Stimulated activated CD8-positive, alpha-beta memory T cell treated with anti-CD3 and anti-CD28 coated beads, Interleukin-12 subunit alpha, Interleukin-12 subunit beta, amount 100 ng/mL, for 24 hours (primary cell): ENCODE data around the gene NLN.
"Not testable (repeated sequence)": the region's sequence is repeated elsewhere in the genome, so short reads cannot be mapped to it uniquely, and the experiment has no call there.

ENCODE experiments used
- DNase-seq: peaks from one replicate; pipeline ENCODE4 v3.0.0-alpha.2; 2020; ENCODE audit errors: extremely low read depth

NLN gene

DNA sequence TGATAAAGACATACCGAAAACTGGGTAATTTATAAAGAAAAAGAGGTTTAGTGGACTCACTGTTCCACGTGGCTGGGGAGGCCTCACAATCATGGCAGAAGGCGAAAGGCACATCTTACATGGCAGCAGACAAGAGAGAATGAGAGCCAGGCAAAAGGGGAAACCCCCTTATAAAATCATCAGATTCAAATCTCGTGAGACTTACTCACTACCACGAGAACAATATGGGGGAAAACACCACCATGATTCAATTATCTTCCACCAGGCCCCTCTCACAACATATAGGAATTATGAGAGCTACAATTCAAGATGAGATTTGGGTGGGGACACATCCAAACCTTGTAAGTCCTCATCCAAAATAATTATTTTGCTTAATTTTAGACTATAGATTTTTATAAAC, 149.8 kb downstream of the NLN start:
- DNase-seq = not testable (repeated sequence)

DNA sequence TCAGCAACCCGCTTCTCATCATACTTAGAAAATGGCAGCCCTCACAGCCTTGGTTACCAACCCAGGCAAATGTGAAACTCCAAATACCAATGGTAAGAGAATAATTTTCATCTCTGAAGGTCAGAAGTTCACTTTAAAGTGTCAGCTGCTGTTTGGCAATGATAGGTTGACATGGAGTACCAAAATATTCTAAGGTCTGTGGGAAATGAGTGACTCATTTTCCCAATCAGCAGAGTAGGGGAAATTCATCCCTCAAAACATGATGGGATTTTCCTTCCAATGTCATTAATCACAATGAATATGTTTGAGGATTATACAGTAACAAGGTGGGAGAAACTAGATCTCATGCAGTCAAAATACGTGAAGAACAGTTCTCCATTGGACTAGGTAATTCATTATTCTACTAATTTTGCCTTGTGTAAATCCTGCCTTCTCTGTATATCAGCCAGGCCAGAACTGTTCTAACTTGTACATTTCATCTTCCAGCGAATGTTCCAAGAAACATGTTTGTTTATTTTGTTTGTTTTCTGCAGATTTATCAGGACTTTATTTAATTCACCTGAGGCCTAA, 151.3 kb downstream of the NLN start:
- DNase-seq = no peak

DNA sequence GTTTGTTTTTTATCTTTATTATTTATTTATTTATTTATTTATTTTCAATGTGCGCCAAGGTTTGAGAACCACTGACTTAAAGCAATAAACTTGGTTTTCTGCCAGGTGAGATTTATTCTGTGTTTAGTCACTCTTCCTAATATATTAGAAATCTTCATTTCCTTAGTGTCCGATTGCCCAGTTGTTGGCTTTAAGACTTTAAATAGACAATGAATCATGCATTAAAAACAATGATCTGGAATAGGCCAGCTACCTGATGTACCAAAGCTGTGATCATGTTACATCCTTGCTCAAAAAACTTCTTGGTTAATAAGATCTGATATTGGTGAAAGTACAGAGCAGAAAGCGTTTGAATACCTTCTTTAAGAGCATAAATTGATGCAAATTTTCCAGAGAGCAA, 152.2 kb downstream of the NLN start:
- DNase-seq = no peak

DNA sequence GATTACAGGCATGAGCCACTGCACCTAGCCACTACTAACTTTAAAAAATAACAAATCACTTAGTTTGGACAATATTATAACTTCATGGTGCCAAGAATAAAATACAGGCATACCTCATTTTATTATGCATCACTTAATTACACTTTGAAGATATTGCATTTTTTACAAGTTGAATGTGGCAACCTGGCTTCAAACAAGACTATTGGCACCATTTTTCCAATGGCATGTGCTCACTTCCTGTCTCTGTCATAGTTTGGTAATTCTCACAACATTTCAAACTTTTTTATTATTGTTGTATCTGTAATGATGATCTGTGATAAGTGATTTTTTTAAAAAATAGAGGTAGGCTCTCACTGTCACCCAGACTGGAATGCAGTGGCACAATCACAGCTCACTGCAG, 154.5 kb downstream of the NLN start:
- no peak for DNase-seq

DNA sequence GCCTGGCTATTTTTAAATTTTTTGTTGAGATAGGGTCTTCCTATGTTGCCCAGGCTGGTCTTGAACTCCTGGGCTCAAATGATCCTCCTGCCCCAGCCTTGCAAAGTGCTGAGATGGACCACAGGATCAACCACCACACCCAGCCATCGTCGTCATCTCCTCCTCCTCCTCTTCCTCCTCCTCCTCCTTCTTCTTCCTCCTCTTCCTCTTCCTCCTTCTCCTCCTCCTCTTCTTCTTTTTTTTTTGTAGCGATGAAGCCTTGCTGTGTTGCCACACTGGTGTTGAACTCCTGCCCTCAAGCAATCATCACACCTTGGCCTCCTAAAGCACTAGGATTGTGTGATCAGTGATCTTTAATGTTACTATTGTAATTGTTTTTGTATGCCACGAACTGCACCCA, 155.0 kb downstream of the NLN start:
- no peak for DNase-seq
